GM21367 (cell line): ENCODE measurements around the gene MAP7D1.

Experiments
- ATAC-seq: cut with Tn5 transposase; IDR thresholded peaks from one replicate; pipeline ENCODE4 v1.9.1; 2021; ENCODE audit not compliant: unreplicated experiment

MAP7D1 gene

DNA sequence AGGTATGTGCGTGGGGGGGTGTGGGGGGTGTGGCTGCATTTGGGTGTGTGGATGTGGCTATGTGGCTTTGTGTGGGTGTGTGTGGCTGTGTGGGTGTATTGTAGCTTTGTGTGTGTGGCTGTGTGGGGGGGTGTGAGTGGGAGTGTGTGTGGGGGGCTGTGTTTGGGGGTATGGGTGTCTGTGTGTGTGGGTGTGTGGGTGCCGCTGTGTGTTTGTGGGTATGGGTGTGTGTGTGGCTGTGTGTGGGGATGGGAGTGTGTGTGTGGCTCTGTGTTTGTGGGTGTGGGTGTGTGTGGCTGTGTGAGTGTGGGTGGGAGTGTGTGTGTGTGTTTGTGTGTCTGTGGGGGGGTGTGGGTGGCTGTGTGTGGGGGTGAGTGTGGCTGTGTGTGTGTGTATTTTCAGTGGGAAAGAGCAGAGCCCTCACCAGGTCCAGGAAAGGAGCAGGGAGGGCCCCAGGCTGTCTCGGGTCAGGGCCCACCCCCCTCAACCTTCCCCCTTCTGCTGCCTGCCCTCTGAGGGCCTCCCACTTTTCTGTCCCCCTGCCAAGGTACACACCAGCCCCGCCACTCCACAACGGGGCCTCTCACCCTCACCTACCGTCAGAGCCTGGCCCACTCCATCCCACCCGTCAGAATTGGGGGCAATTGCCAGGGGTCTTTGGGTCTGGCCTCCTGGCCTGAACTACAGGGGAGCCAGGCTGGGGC, 29.0 kb upstream of the MAP7D1 start:
- no peak for ATAC-seq

- ATAC-seq, result no peak
Measured at GRCh38 chr1:36128126-36128904, 27.6 kb upstream of the MAP7D1 start.

- ATAC-seq, result no peak
Measured at GRCh38 chr1:36128905-36129206, 27.1 kb upstream of the MAP7D1 start.

GRCh38 chr1:36132029-36132428, 23.9 kb upstream of the MAP7D1 start:
- no peak for ATAC-seq

DNA sequence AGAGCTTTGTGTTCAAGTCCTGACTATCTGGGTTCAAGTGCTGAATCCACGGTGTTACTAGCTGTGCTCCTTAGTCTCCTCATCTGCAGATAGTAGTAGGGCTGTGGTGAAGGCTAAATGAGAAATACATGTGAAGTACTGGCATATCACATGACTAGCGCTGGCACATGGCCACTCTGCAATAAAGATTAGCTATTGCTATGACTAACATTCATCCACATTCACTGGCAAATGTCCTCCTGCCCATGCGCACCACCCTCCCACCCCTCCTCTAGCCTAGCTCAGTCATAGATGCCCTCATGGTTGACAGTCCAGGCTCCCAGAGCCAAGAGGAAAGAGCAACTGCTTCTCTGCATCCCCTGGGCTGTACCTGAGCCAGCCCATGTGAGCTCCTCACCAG, 22.5 kb upstream of the MAP7D1 start:
- ATAC-seq, result no peak

GRCh38 chr1:36134031-36134430, 21.9 kb upstream of the MAP7D1 start:
- no peak for ATAC-seq

DNA sequence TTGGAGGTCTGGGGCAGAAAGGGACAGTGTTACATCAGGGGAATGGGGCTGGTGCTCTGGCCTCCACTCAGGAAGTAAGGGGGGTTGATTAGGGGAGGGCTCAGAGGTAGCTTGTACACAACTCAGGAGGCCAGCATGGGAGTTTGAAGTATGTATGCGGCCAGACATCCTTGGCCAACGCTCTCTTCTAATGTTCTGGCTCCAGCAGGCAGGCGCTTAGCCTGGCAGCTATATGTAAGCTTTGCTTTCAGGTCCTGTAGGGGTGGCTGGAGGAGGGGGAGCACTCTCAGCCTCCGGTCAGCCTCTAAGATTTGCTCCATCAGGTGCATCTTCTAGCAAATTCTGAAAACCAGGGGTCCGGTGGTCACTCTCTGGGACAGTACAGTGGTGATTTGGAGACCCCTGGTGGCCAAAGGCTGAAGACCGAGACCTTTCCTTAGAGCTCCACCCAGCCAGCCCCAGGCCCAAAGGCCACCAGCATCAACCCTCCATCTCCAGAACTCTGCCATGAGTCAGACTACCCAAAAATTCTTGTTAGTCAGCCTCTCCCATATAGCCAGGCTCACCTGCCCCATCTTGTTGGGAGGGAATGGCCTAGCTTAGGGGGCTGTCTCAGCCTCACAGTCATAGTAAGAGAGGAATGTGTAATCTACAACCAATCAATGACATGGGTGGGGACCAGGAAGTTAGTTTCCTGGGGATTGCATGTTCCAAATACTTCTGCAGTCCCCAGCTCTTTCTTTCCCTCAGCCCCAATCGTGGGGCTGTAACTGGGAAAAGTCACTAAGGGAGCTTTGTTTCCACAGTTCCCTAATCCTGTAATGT, 21.2 kb upstream of the MAP7D1 start:
- no peak for ATAC-seq

DNA sequence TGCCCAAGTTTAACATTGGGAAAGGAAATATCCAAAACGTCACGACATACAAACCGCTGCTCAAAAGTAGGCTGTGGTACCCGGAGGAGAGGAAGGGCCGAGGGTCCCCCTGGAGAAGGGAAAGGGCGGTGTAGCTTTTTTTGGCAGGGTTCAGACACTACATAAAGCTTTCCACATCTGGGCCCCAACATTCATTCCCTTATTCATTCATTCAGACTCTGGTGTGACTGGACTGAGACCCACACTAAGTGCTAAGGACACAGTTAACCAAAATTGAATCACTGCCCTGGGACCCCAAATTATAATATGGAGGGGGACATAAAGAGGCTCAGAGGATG, 20.7 kb upstream of the MAP7D1 start:
- no peak for ATAC-seq

DNA sequence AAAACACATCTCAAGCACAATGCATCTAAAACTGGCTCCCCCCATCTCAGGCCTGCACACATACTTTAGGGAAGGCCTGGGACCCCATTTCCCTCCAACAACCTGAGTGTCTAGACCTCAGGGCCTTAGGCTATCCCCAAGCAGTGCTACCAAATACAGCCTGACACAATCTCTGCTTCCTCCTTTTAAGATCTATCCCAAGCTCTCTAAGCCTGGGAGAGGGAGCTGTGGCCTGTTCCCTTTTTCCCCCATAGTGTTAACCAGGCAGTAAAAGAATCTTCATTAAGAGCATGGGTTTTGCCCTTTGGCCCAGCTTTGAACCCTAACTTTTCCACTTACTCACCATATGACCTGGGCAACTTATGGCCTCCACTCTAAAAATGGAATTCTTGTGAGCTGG, 20.2 kb upstream of the MAP7D1 start:
- ATAC-seq, result no peak

DNA sequence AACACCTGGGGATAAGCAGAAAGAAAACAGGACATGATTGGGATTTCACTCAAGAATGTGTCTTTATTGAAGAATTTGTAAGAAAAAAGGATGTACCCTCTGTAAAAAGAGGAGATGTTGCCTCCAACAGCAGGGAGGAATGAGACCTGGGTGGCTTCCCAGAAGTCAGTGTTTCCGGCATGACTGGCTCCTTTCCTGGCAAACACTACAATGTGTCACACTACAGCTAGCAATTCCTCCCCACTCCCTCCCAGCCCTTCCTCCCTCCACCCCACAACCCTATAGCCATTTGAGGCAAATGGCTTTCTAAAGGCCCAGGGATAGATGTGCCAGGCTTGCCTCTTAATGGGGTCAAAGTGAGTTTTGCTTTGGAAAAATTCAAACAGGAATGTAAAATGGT, 19.4 kb upstream of the MAP7D1 start:
- no peak for ATAC-seq

DNA sequence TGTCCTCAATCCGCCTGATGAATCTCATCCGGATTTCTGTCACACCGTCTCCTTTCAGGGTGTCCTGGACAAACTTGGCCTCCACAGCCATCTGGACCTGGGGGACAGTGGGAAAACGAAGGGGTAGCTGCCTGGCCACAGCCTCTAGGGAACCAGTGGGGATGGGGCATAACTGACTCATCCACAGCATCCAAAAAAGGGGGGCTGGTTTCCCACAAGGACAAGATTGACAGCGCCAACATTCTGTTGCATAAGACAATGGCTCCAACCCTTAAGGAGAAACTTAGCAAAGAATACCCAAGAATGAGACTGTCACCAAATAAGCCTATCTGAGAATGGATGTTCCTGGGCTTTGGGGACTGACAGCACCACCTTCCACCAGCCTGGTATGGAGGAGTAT, 18.7 kb upstream of the MAP7D1 start:
- ATAC-seq, result no peak

DNA sequence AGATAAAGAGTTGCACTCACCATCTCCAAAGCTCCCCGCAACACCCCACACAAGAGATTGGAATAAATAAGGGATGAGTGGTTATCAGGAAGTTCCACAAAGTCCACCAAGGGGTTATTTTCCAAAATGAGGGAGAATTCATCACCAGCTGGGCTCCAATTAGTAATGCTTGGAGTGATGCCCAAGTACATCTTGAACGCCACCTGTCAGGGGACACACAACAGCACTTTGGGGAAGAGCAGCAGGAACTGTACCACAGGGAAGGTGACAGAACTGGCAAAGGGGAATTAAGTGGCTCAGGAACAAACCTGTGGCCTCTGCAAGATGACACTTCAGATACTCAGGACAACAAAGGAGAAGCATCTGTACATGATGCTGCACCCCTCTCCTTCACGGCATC, 18.2 kb upstream of the MAP7D1 start:
- no peak for ATAC-seq

DNA sequence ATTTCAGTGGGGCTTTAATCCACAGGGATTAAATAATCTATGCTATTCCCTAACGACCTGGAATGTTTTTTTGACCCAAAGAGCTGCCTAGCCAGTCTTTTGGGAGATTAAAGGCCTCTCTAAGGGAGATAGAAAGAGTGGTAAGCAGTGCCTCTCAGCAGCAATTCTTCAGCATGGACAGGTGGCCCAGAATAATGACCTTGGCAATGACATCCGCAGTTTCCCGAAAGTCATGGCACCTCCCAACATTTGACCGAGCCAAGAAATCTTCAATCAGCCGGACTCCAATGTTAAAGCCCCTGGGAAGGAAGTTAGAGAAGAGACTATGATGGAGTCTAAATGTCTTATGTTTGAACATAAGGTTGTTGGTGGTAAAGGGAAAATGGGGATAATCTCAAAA, 16.4 kb upstream of the MAP7D1 start:
- no peak for ATAC-seq

- no peak for ATAC-seq
Measured at GRCh38 chr1:36142121-36142520, 13.8 kb upstream of the MAP7D1 start.

DNA sequence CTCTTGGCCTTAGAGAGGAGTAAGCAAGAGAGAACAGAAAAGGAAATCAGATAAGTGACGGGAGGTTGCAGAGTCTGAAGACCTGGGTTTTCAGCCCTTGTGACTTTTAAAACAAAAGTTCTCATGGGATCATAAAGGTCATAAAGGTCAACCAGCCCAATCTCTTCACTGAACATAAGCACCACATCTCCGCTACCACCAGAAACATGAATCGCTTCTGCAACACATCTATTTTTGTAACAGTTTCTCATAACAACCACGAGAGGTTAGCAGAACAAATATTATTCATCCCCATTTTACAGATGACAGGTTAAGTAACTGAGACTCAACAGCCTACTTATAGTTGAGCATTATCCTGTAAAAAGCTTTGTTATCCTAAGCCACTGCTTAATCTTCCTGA, 12.5 kb upstream of the MAP7D1 start:
- ATAC-seq, result no peak

DNA sequence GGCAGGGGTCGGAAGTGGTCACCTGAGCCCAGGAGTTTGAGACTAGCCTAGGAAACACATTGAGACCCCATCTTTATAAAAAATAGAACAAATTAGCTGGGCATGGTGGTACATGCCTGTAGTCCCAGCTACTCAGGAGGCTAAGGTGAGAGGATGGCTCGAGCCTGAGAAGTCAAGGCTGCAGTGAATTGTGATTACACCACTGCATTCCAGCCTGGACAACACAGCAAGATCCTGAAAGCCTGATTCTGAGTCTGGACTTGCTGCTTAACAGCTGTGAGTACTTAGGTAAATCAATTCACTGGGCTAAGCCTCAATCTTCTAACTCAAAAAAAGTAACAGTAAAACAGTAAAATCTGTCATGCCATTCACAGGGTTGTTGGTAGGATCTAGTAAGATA, 11.5 kb upstream of the MAP7D1 start:
- no peak for ATAC-seq

GRCh38 chr1:36148821-36149236, 7.1 kb upstream of the MAP7D1 start:
- ATAC-seq, result no peak

- peak; percentile 82 for ATAC-seq
Measured at GRCh38 chr1:36149237-36149972, 6.6 kb upstream of the MAP7D1 start, which contains the start of gene TRAPPC3. Gene TRAPPC3 (minus strand): TSS chr1:36149486. CDS start chr1:36149378, 108 bp downstream.

- ATAC-seq, result no peak
Measured at GRCh38 chr1:36149973-36150295, 6.0 kb upstream of the MAP7D1 start.

GRCh38 chr1:36150296-36151133, 5.4 kb upstream of the MAP7D1 start:
- peak; percentile 43 for ATAC-seq
